Measurements from ENCODE around the gene PPP1R7.

PPP1R7 gene

GRCh38 chr2:241198381-241199279, 48.4 kb downstream of the PPP1R7 start:
- DNase-seq: no peak

GRCh38 chr2:241199286-241199685, 49.0 kb downstream of the PPP1R7 start:
- no peak for DNase-seq

DNA sequence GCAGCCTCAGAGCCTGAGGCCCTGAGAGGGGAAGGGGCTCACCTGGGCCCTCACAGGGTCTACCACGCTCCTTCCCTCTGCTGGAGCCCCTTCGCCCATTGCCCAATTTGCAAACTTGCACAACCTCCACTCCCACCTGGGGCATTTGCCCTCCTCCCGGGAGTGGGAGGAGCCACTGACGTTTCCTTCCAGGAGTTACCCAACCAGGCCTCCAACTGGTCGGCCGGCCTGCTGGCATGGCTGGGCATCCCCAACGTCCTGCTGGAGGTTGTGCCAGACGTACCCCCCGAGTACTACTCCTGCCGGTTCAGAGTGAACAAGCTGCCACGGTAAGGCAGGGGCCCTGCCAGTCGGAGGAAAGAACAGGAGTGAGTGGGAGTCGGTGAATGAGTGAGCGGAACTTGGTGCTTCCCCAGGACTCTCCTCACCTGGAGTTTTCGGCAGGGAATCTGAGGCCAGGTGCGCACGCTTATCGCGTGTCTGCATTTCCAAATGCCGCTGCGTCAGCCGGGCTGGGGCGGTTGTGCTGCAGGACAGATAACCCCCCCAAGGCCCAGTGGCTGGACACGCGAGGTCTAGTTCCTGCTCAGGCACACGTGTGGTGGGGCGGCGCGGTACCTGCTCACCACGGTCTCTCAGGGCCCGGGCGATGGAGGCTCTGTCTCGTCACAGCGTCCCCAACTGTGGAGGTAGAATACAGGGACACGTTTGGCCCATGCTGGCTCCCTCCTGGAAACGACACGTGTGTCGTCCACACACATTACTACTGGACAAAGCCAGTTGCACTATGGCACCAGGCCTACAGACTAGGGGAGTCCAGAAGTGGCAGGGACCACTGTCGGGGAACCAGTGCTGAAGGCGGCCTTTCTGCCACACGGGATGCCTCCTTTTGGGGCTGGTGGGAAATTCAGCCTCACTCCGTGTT, 49.9 kb downstream of the PPP1R7 start:
- no peak for DNase-seq

- DNase-seq: no peak
These were observed 50.6 kb downstream of the PPP1R7 start for GRCh38 chr2:241200822-241201395.

- DNase-seq: no peak
These were observed 51.4 kb downstream of the PPP1R7 start for GRCh38 chr2:241201445-241202267.

- no peak for DNase-seq
These were observed 52.0 kb downstream of the PPP1R7 start for GRCh38 chr2:241202268-241202585.

- DNase-seq: no peak
These were observed 52.4 kb downstream of the PPP1R7 start for GRCh38 chr2:241202681-241203080.

- no peak for DNase-seq
These were observed 53.1 kb downstream of the PPP1R7 start for GRCh38 chr2:241203218-241204009.

DNA sequence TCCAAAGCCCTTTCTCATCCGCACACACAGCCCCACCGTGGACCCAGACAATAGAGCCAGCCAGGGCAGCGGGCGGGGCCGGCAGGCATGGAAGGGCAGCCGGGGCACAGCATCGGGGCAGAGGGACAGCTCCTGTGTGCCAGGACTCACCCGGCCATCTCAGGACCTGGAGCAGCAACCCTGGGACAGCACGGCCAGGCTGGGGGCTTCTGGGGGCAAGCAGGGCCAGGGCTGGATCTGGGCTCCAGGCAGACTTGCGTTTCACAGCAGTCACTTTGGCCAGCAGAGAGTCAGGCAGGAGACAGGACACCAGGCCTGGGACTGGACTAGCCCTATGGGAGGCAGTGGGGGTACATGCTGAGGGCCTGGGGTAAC, 53.7 kb downstream of the PPP1R7 start:
- no peak for DNase-seq

DNA sequence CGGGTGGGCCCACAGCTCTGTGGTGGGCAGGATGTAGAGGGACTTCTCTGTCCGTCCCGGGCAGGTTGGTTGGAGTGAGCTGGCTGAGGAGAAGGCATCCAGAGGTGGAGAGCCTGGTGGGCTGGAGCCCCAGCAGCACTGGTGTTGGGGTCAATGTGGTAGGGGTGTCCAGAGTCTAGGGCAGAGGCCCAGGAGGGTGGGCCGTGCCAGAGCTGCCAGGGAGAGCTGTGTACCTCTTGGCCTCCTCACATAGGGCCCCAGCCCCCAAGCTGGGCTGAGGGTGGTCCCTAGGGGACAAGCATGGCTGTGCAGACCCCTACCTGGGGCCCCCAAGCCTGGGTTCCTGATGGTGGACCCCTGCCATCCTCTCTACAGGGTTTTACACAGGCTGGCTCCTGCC, 54.2 kb downstream of the PPP1R7 start:
- DNase-seq: no peak

- DNase-seq: no peak
These were observed 54.8 kb downstream of the PPP1R7 start for GRCh38 chr2:241205086-241205485.

DNA sequence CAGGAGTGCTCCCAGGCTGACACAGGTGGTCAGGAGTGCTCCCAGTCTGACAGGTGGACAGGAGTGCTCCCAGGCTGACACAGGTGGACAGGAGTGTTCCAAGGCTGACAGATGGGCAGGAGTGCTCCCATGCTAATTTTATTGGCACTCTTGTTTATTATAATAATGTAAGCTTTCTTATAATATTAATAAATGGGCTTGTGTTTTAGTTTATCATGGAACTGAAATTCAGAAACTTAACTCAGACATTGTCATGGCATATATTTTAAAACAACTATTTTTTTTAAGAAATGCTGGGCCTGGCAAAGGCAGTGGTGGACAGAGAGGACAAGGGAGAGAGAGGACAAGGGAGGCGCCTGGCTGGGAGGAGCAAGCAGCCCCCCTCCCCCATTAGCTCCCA, 56.9 kb downstream of the PPP1R7 start:
- no peak for DNase-seq

- no peak for DNase-seq
These were observed 57.4 kb downstream of the PPP1R7 start for GRCh38 chr2:241207641-241208040.

GRCh38 chr2:241208058-241208457, 57.8 kb downstream of the PPP1R7 start:
- no peak for DNase-seq

DNA sequence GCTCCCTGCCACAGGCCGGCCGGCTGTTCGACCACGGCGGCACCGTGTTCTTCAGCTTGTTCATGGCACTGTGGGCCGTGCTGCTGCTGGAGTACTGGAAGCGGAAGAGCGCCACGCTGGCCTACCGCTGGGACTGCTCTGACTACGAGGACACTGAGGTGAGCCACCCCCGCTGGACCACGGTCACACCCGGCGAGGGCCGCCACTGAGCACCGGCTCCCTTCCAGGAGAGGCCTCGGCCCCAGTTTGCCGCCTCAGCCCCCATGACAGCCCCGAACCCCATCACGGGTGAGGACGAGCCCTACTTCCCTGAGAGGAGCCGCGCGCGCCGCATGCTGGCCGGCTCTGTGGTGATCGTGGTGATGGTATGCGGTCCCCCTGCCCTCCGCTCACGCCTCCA, 59.0 kb downstream of the PPP1R7 start:
- no peak for DNase-seq

- DNase-seq: peak; percentile 50
These were observed 61.0 kb downstream of the PPP1R7 start for GRCh38 chr2:241211276-241211675.

GRCh38 chr2:241213041-241213440, 62.8 kb downstream of the PPP1R7 start:
- DNase-seq: no peak

- no peak for DNase-seq
These were observed 63.3 kb downstream of the PPP1R7 start for GRCh38 chr2:241213567-241213966.

- no peak for DNase-seq
These were observed 63.9 kb downstream of the PPP1R7 start for GRCh38 chr2:241214209-241214608.

- DNase-seq: no peak
These were observed 64.5 kb downstream of the PPP1R7 start for GRCh38 chr2:241214766-241215165.

DNA sequence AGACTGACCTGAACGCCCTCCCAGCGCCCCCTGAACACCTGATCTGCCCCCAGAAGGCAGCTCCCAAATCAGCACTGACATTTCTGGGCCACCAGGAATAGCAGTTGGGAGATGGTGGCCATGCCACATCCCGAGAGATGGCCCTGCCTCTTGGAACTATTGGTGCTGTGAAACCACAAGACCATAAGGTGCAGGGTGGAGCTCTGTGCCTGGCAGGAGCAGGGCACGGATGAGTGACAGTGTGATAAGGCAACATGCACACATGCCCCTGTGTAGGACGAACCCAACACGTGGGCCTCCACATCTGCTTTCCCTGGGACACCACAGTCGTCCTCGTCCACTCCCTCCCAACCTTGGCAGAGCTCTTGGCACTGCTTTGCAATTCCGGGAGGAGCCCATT, 65.2 kb downstream of the PPP1R7 start:
- no peak for DNase-seq

GRCh38 chr2:241216211-241216761, 66.0 kb downstream of the PPP1R7 start:
- no peak for DNase-seq
